Measurements from ENCODE around the gene MYO9A.
"Not testable (repeated sequence)": the region's sequence is repeated elsewhere in the genome, so short reads cannot be mapped to it uniquely, and the experiment has no call there.

The MYO9A gene

GRCh38 chr15:72099155-72099554 lies 18.8 kb downstream of the MYO9A start:
- DNase-seq (ENCODE audit: low read depth in 1 of 2, low spot score in 1 of 2): no peak

GRCh38 chr15:72098040-72098439 lies 19.9 kb downstream of the MYO9A start:
- DNase-seq (ENCODE audit: low read depth in 1 of 2, low spot score in 1 of 2): no peak

- DNase-seq (ENCODE audit: low read depth in 1 of 2, low spot score in 1 of 2): no peak
Measured at GRCh38 chr15:72096796-72097195, 21.2 kb downstream of the MYO9A start.

- no peak for DNase-seq (ENCODE audit: low read depth in 1 of 2, low spot score in 1 of 2)
Measured at GRCh38 chr15:72092691-72093090, 25.3 kb downstream of the MYO9A start.

GRCh38 chr15:72092006-72092405 lies 25.9 kb downstream of the MYO9A start:
- DNase-seq (ENCODE audit: low read depth in 1 of 2, low spot score in 1 of 2): no peak

GRCh38 chr15:72086920-72087648 lies 30.9 kb downstream of the MYO9A start:
- no peak for DNase-seq (ENCODE audit: low read depth in 1 of 2, low spot score in 1 of 2)

GRCh38 chr15:72086010-72086697 lies 31.8 kb downstream of the MYO9A start:
- no peak for DNase-seq (ENCODE audit: low read depth in 1 of 2, low spot score in 1 of 2)

- DNase-seq (ENCODE audit: low read depth in 1 of 2, low spot score in 1 of 2): no peak
Measured at GRCh38 chr15:72082176-72082575, 35.8 kb downstream of the MYO9A start.

GRCh38 chr15:72078887-72079286 lies 39.1 kb downstream of the MYO9A start:
- no peak for DNase-seq (ENCODE audit: low read depth in 1 of 2, low spot score in 1 of 2)

GRCh38 chr15:72077950-72078349 lies 40.0 kb downstream of the MYO9A start:
- no peak for DNase-seq (ENCODE audit: low read depth in 1 of 2, low spot score in 1 of 2)

GRCh38 chr15:72074335-72075060 lies 43.5 kb downstream of the MYO9A start:
- DNase-seq (ENCODE audit: low read depth in 1 of 2, low spot score in 1 of 2): no peak

GRCh38 chr15:72071448-72071825 lies 46.5 kb downstream of the MYO9A start:
- DNase-seq (ENCODE audit: low read depth in 1 of 2, low spot score in 1 of 2): not testable (repeated sequence)

GRCh38 chr15:72070817-72071447 lies 47.0 kb downstream of the MYO9A start:
- no peak for DNase-seq (ENCODE audit: low read depth in 1 of 2, low spot score in 1 of 2)

GRCh38 chr15:72068856-72069255 lies 49.1 kb downstream of the MYO9A start:
- no peak for DNase-seq (ENCODE audit: low read depth in 1 of 2, low spot score in 1 of 2)

GRCh38 chr15:72065801-72066200 lies 52.1 kb downstream of the MYO9A start:
- no peak for DNase-seq (ENCODE audit: low read depth in 1 of 2, low spot score in 1 of 2)

- DNase-seq (ENCODE audit: low read depth in 1 of 2, low spot score in 1 of 2): no peak
Measured at GRCh38 chr15:72063186-72063585, 54.8 kb downstream of the MYO9A start.

- DNase-seq (ENCODE audit: low read depth in 1 of 2, low spot score in 1 of 2): no peak
Measured at GRCh38 chr15:72062319-72062718, 55.6 kb downstream of the MYO9A start.

- DNase-seq (ENCODE audit: low read depth in 1 of 2, low spot score in 1 of 2): no peak
Measured at GRCh38 chr15:72060687-72061250, 57.2 kb downstream of the MYO9A start.

GRCh38 chr15:72058585-72058984 lies 59.4 kb downstream of the MYO9A start:
- DNase-seq (ENCODE audit: low read depth in 1 of 2, low spot score in 1 of 2): no peak

- no peak for DNase-seq (ENCODE audit: low read depth in 1 of 2, low spot score in 1 of 2)
Measured at GRCh38 chr15:72057548-72058091, 60.3 kb downstream of the MYO9A start.

- DNase-seq (ENCODE audit: low read depth in 1 of 2, low spot score in 1 of 2): not testable (repeated sequence)
Measured at GRCh38 chr15:72056217-72056616, 61.7 kb downstream of the MYO9A start.
